Sigmoid colon (tissue), 4 donors: ENCODE results near the gene ALKBH7.

Experiments
- CTCF ChIP-seq, 4 experiments: fragments of 450-650 bp in 3 of 4; fragments of 200-600 bp in 1 of 4; IDR thresholded peaks; one replicate each; pipeline ENCODE4 v1.5.1; 2016 to 2019; ENCODE audit warnings: antibody characterized with exemption in 4 of 4, mild to moderate bottlenecking in 3 of 4, moderate library complexity in 2 of 4
- POLR2AphosphoS5 ChIP-seq, 4 donors: sonication (generic); formaldehyde crosslinking; IDR thresholded peaks; one replicate each; pipeline ENCODE4 v1.6.1; 2017; ENCODE audit warnings: antibody characterized with exemption in 4 of 4

- TF ChIP-seq CTCF (IDR thresholded peaks at IDR 0.05) (no peak), POLR2AphosphoS5 (IDR thresholded peaks at IDR 0.05) (no peak)
Observed at GRCh38 chr19:6333439-6333838, 39.2 kb upstream of the ALKBH7 start, which contains the start of gene ACER1.
